ENCODE data around the gene TSKU. TPM values are rescaled to one million over a fixed set of nuclear protein-coding genes. Genes with fewer than 3 reads are reported as not detected.

TSKU gene
- total RNA-seq, 1 donor from 2014 or later = 29.9 TPM

DNA sequence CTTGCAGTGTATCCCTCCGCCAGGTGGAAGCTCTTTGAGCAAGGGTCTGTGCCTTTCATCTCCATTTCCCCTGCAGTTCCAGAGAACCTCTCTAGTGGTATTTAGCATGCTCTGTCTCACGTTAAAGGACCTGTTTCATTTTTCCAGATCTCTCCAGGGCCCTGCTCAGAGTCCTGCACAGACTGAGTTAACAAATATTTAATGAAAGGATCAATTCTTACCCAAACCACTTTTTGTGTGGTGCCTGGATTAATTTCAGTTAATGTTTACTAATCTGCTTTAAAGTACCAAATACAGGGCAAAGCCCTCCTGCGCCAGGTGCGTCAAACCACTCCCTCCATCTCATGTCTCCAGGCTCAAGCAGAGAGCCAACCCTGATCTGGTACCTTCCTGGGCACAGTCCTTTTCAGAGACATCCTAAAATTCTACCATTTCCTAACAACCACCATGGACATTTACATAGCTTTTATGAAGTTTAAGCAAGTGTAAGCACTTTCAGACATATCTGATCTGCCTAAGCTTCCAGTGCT, 58.8 kb downstream of the TSKU start:
- no peak for DNase-seq (ENCODE audit: low spot score)
- no peaks in the 10 kb centered on the region for H3K9me3 Mint-ChIP-seq (ENCODE audit: unreplicated experiment)
- TF ChIP-seq, protein P1, sequence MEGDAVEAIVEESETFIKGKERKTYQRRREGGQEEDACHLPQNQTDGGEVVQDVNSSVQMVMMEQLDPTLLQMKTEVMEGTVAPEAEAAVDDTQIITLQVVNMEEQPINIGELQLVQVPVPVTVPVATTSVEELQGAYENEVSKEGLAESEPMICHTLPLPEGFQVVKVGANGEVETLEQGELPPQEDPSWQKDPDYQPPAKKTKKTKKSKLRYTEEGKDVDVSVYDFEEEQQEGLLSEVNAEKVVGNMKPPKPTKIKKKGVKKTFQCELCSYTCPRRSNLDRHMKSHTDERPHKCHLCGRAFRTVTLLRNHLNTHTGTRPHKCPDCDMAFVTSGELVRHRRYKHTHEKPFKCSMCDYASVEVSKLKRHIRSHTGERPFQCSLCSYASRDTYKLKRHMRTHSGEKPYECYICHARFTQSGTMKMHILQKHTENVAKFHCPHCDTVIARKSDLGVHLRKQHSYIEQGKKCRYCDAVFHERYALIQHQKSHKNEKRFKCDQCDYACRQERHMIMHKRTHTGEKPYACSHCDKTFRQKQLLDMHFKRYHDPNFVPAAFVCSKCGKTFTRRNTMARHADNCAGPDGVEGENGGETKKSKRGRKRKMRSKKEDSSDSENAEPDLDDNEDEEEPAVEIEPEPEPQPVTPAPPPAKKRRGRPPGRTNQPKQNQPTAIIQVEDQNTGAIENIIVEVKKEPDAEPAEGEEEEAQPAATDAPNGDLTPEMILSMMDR (IDR thresholded peaks at IDR 0.05; ENCODE audit: unreplicated experiment) = no peak
- no peaks in the 10 kb centered on the region for H3K36me3 Mint-ChIP-seq (ENCODE audit: low read depth, unreplicated experiment)
- H3K27ac Mint-ChIP-seq (ENCODE audit: unreplicated experiment) = no peak overlapping the region
- H3K4me1 Mint-ChIP-seq (ENCODE audit: unreplicated experiment) = peaks cover 9% of the 10 kb centered on the region
- H3K4me3 Mint-ChIP-seq (ENCODE audit: unreplicated experiment) = no peak overlapping the region
- H3K27me3 Mint-ChIP-seq (ENCODE audit: unreplicated experiment) = no peaks in the 10 kb centered on the region

DNA sequence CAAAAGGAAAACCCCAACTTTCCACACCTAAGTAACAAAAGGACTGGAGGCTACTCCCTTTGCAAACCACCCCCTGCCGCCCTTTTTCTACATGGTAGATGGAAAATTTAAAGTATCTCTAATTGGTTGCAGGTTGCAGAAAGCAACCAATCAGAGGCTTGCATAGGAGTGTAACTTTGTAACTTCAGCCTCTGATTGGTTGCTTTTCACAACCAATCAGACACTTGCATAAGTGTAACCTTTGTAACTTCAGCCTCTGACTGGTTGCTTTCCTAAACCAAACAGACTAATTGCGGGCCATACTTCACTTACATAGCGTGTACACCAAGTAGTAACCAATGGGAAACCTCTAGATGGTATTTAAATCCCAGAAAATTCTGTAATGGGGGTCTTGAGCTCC, 60.8 kb downstream of the TSKU start:
- TF ChIP-seq, protein P1 (IDR thresholded peaks at IDR 0.05; ENCODE audit: unreplicated experiment) = no peak
- no peak overlapping the region for H3K4me3 Mint-ChIP-seq (ENCODE audit: unreplicated experiment)
- no peaks in the 10 kb centered on the region for H3K36me3 Mint-ChIP-seq (ENCODE audit: low read depth, unreplicated experiment)
- H3K4me1 Mint-ChIP-seq (ENCODE audit: unreplicated experiment) = peaks cover 6% of the 10 kb centered on the region
- DNase-seq (ENCODE audit: low spot score) = no peak
- H3K27ac Mint-ChIP-seq (ENCODE audit: unreplicated experiment) = no peak overlapping the region
- H3K27me3 Mint-ChIP-seq (ENCODE audit: unreplicated experiment) = no peaks in the 10 kb centered on the region
- no peaks in the 10 kb centered on the region for H3K9me3 Mint-ChIP-seq (ENCODE audit: unreplicated experiment)

DNA sequence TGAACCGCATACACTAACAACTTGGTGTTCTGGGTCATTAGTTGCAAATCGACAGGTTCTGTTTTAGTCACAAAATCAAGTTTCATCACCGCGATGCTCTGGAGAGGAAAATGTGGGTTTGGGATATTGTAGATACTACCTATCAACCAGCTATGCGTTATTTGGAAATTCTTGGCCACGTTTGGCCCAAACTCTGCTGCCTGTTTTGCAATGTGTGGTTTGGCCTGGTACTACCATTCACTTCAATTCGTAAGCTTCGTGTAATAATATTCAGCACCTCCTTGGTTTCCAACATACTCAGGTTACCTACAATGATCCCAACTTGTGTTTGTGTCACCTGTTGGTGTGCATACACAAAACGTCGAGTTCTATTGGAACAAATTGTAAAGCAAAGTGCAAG, 61.4 kb downstream of the TSKU start:
- Mint-ChIP-seq H3K9me3 (ENCODE audit: unreplicated experiment) (no peaks in the 10 kb centered on the region), H3K4me3 (ENCODE audit: unreplicated experiment) (no peak overlapping the region), H3K27me3 (ENCODE audit: unreplicated experiment) (no peaks in the 10 kb centered on the region)

DNA sequence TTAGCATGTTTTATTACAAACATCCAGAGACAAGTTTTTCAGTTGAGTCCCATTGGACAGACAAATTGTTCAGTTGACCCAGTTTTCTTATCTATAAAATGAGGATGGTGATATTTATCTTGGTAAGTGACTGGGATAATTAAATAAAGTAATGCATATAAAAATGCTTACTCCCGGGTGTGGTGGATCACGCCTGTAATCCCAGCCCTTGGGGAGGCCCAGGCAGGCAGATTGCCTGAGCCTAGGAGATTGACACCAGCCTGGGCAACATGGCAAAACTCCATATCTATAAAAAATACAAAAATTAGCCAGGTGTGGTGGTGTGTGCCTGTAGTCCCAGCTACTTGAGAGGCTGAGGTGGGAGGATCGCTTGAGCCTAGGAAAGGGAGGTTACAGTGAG, 61.9 kb downstream of the TSKU start:
- no peak for DNase-seq (ENCODE audit: low spot score)
- H3K36me3 Mint-ChIP-seq (ENCODE audit: low read depth, unreplicated experiment) = no peaks in the 10 kb centered on the region
- TF ChIP-seq, protein P1 (IDR thresholded peaks at IDR 0.05; ENCODE audit: unreplicated experiment) = no peak
- H3K4me3 Mint-ChIP-seq (ENCODE audit: unreplicated experiment) = no peak overlapping the region
- H3K27me3 Mint-ChIP-seq (ENCODE audit: unreplicated experiment) = no peaks in the 10 kb centered on the region
- H3K4me1 Mint-ChIP-seq (ENCODE audit: unreplicated experiment) = no peaks in the 10 kb centered on the region
- H3K27ac Mint-ChIP-seq (ENCODE audit: unreplicated experiment) = no peak overlapping the region
- H3K9me3 Mint-ChIP-seq (ENCODE audit: unreplicated experiment) = no peaks in the 10 kb centered on the region

More for the DNA sequence above, 61.4 kb downstream of the TSKU start:
- Mint-ChIP-seq H3K4me1 (ENCODE audit: unreplicated experiment) (no peaks in the 10 kb centered on the region), H3K36me3 (ENCODE audit: low read depth, unreplicated experiment) (no peaks in the 10 kb centered on the region), H3K27ac (ENCODE audit: unreplicated experiment) (no peak overlapping the region)
- DNase-seq (ENCODE audit: low spot score) = no peak
- TF ChIP-seq, protein P1 (IDR thresholded peaks at IDR 0.05; ENCODE audit: unreplicated experiment) = no peak

DNA sequence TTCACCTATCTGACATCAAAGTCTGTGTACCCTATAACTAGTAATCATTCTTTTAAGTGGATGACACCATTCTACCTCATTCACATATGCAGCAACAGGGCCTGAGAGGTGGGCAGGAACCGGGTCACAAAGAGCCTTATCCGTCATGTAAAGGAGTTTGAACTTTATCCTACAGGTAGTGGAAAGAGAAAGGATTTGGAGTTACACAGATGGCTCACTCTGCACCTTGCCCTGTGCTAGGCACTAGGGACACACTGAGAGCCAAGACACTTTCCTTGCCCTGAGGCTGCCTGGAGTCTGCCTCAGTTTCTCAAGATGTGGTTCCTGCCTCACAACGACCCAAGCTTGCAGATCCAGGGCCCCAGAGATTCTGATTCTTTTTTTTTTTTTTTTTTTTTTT, 63.3 kb downstream of the TSKU start:
- Mint-ChIP-seq H3K27ac (ENCODE audit: unreplicated experiment) (no peak overlapping the region), H3K4me1 (ENCODE audit: unreplicated experiment) (no peaks in the 10 kb centered on the region)

More for the DNA sequence above, 63.3 kb downstream of the TSKU start:
- no peak for DNase-seq (ENCODE audit: low spot score)
- H3K9me3 Mint-ChIP-seq (ENCODE audit: unreplicated experiment) = no peaks in the 10 kb centered on the region
- TF ChIP-seq, protein P1 (IDR thresholded peaks at IDR 0.05; ENCODE audit: unreplicated experiment) = no peak
- no peaks in the 10 kb centered on the region for H3K27me3 Mint-ChIP-seq (ENCODE audit: unreplicated experiment)
- no peaks in the 10 kb centered on the region for H3K36me3 Mint-ChIP-seq (ENCODE audit: low read depth, unreplicated experiment)
- no peak overlapping the region for H3K4me3 Mint-ChIP-seq (ENCODE audit: unreplicated experiment)

Other genes starting within 250 kb of the TSKU start
- gene LRRC32, start 112.6 kb upstream of the TSKU start, total RNA-seq (ENCODE audit: unreplicated experiment) = 22.0 TPM
- gene ACER3, start 77.6 kb downstream of the TSKU start, total RNA-seq (ENCODE audit: unreplicated experiment) = 17.3 TPM

Data from endothelial cell (in vitro differentiated cells).